ENCODE measurements around the gene UBE2I. TPM values are rescaled to one million over a fixed set of nuclear protein-coding genes. Genes with fewer than 3 reads are reported as not detected.

The UBE2I gene
- total RNA-seq, 1 experiment from 2014 or later = 212 TPM

- ATAC-seq = 0 out of 2 replicates have a peak, but pooled peaks have one; percentile 18
- CTCF ChIA-PET = no interaction called here
Observed at GRCh38 chr16:1278477-1278876, 31.0 kb upstream of the UBE2I start.

GRCh38 chr16:1279081-1279944 is 30.1 kb upstream of the UBE2I start:
- DNase-seq (ENCODE audit: low read depth, low spot score) (no peak), ATAC-seq (no peak)
- H2AFZ ChIP-seq (ENCODE audit: low read depth, low read length, poor library complexity, severe bottlenecking) = no peak overlapping the region
- H3K9ac ChIP-seq (ENCODE audit: low read length) = no peak overlapping the region
- ChIA-PET CTCF (no interaction called here), RAD21 (ENCODE audit: low non-redundant PET in 1 of 2, low total read pairs in 2 of 2, uncharacterized antibody in 2 of 2, unreplicated experiment in 2 of 2) (no interaction called here), POLR2A (no interaction called here)
- no peaks in the 10 kb centered on the region for H3K36me3 ChIP-seq (ENCODE audit: control insufficient read depth in 1 of 2, insufficient read depth in 2 of 2, low read length in 2 of 2)
- no peak overlapping the region for H3K27ac ChIP-seq (ENCODE audit: low read depth, low read length)
- H3K9me3 ChIP-seq (ENCODE audit: control insufficient read depth in 1 of 2, insufficient read depth in 1 of 2, low read depth in 1 of 2, low read length in 2 of 2) = no peaks in the 10 kb centered on the region
- H3K9me2 ChIP-seq (ENCODE audit: insufficient read depth) = no peaks in the 10 kb centered on the region
- no peaks in the 10 kb centered on the region for H3K27me3 ChIP-seq (ENCODE audit: insufficient read depth, low read length)
- H4K20me1 ChIP-seq (ENCODE audit: insufficient read depth) = no peaks in the 10 kb centered on the region
- H3K4me2 ChIP-seq (ENCODE audit: low read length) = no peak overlapping the region
- no TSS peak for BruUV-seq (replicated peaks)
- no peaks in the 10 kb centered on the region for H3K79me2 ChIP-seq (ENCODE audit: insufficient read depth, low read length)
- no peak overlapping the region for H3K4me3 ChIP-seq (replicated peaks in 1 of 2; ENCODE audit: low read depth in 1 of 2, low read length in 2 of 2)
- peaks cover 0 to 10% of the 10 kb centered on the region in 2 experiments; a peak in 1 of 4 replicates for H3K4me1 ChIP-seq (ENCODE audit: control insufficient read depth in 1 of 2, insufficient read depth in 2 of 2, low read length in 2 of 2)
- TF ChIP-seq REST (IDR thresholded peaks at IDR 0.05; ENCODE audit: low read depth) = no peak
- intact Hi-C loops (cut with micrococcal nuclease) = no loop called here

More at GRCh38 chr16:1278477-1278876, 31.0 kb upstream of the UBE2I start:
- POLR2A ChIA-PET = no interaction called here
- no peak overlapping the region for H3K4me3 ChIP-seq (replicated peaks in 1 of 2; ENCODE audit: low read depth in 1 of 2, low read length in 2 of 2)
- intact Hi-C loops (cut with micrococcal nuclease) = no loop called here
- H3K4me1 ChIP-seq (ENCODE audit: control insufficient read depth in 1 of 2, insufficient read depth in 2 of 2, low read length in 2 of 2) = peaks cover 0 to 7% of the 10 kb centered on the region in 2 experiments; a peak in 1 of 4 replicates
- no peaks in the 10 kb centered on the region for H3K36me3 ChIP-seq (ENCODE audit: control insufficient read depth in 1 of 2, insufficient read depth in 2 of 2, low read length in 2 of 2)
- H3K9me3 ChIP-seq (ENCODE audit: control insufficient read depth in 1 of 2, insufficient read depth in 1 of 2, low read depth in 1 of 2, low read length in 2 of 2) = no peaks in the 10 kb centered on the region
- H2AFZ ChIP-seq (ENCODE audit: low read depth, low read length, poor library complexity, severe bottlenecking) = no peak overlapping the region
- DNase-seq (ENCODE audit: low read depth, low spot score) = no peak
- H3K79me2 ChIP-seq (ENCODE audit: insufficient read depth, low read length) = no peaks in the 10 kb centered on the region
- no peaks in the 10 kb centered on the region for H3K9me2 ChIP-seq (ENCODE audit: insufficient read depth)
- H3K4me2 ChIP-seq (ENCODE audit: low read length) = no peak overlapping the region
- TF ChIP-seq CBX3 (IDR thresholded peaks at IDR 0.05; ENCODE audit: low read depth) (no peak), MAX (IDR thresholded peaks at IDR 0.05) (no peak), RAD21 (IDR thresholded peaks at IDR 0.05; ENCODE audit: low read depth) (no peak), SIN3A (IDR thresholded peaks at IDR 0.05; ENCODE audit: low read depth) (no peak)
- BruUV-seq (replicated peaks) = no TSS peak
- H3K9ac ChIP-seq (ENCODE audit: low read length) = no peak overlapping the region
- RAD21 ChIA-PET (ENCODE audit: low non-redundant PET in 1 of 2, low total read pairs in 2 of 2, uncharacterized antibody in 2 of 2, unreplicated experiment in 2 of 2) = no interaction called here
- H4K20me1 ChIP-seq (ENCODE audit: insufficient read depth) = no peaks in the 10 kb centered on the region
- no peaks in the 10 kb centered on the region for H3K27me3 ChIP-seq (ENCODE audit: insufficient read depth, low read length)
- H3K27ac ChIP-seq (ENCODE audit: low read depth, low read length) = no peak overlapping the region

Measured in HCT116 (cell line).